HCT116 (cell line): ENCODE measurements around the gene ZNF292. TPM values are rescaled to one million over a fixed set of nuclear protein-coding genes. Genes with fewer than 3 reads are reported as not detected.

ENCODE experiments used
- ATAC-seq: fragments of 200-7000 bp; cut with Tn5 transposase; 2 replicates; pipeline ENCODE4 v1.9.1; 2020; ENCODE audit warnings: mild to moderate bottlenecking, moderate library complexity
- BruUV-seq: library from RNA; stranded (reverse); fragments of 400-500 nt; replicated peaks from 2 replicates; lab custom pipeline; 2021; lab: Mats Ljungman, UMichigan
- CTCF ChIA-PET: fragments of 300-600 bp; sonication (Branson Sonifier 250); formaldehyde crosslinking; loops from one replicate; lab custom pipeline; 2021; ENCODE audit warnings: antibody characterized with exemption; lab: Charles Lee
- POLR2A ChIA-PET: fragments of 300-600, 350-600 bp; sonication (Branson Sonifier 250); formaldehyde crosslinking; loops from one replicate; lab custom pipeline; 2021; ENCODE audit warnings: antibody characterized with exemption; lab: Charles Lee
- RAD21 ChIA-PET, 2 experiments: fragments of 300-600 bp; sonication (Branson Sonifier 250); formaldehyde crosslinking; loops; one replicate each; lab custom pipeline; 2023; ENCODE audit warnings: low total read pairs in 2 of 2; ENCODE audit not compliant: uncharacterized antibody in 2 of 2, unreplicated experiment in 2 of 2, low non-redundant PET in 1 of 2; lab: Charles Lee
- DNase-seq: peaks from one replicate; pipeline ENCODE4 v3.0.0-alpha.2; 2010; ENCODE audit warnings: low read depth, low spot score
- H2AFZ ChIP-seq: fragments of 200-600 bp; shearing (Covaris generic), sonication (generic); 2 replicates; pipeline ENCODE4 v1.6.1; 2017; ENCODE audit warnings: low read depth, mixed run types, mixed read lengths, antibody characterized with exemption, low read length; ENCODE audit not compliant: poor library complexity, severe bottlenecking
- H3K27ac ChIP-seq: 2 replicates; pipeline ENCODE4 v1.5.1; 2012; ENCODE audit warnings: low read depth, low read length
- H3K27me3 ChIP-seq: fragments of 200-600 bp; sonication (generic); 2 replicates; pipeline ENCODE4 v1.6.1; 2016; ENCODE audit warnings: mixed run types, low read length, mixed read lengths; ENCODE audit not compliant: insufficient read depth
- H3K36me3 ChIP-seq, 2 experiments: fragments of 200-500 bp in 1 of 2; fragments of 200-600 bp in 1 of 2; sonication (Bioruptor generic) in 1 of 2; sonication (generic) in 1 of 2; 2 replicates each; pipeline versions ENCODE4 v1.5.1 to v1.6.1; 2014 to 2016; ENCODE audit warnings: low read length in 2 of 2, inconsistent platforms in 1 of 2, mixed read lengths in 1 of 2, mixed run types in 1 of 2; ENCODE audit not compliant: insufficient read depth in 2 of 2, control insufficient read depth in 1 of 2
- H3K4me1 ChIP-seq, 2 experiments: fragments of 200-600 bp in 1 of 2; sonication (generic) in 1 of 2; 2 replicates each; pipeline versions ENCODE4 v1.5.1 to v1.6.1; 2012 to 2017; ENCODE audit warnings: low read length in 2 of 2, inconsistent platforms in 1 of 2, mild to moderate bottlenecking in 1 of 2, mixed read lengths in 1 of 2, mixed run types in 1 of 2, moderate library complexity in 1 of 2; ENCODE audit not compliant: insufficient read depth in 2 of 2, control insufficient read depth in 1 of 2
- H3K4me2 ChIP-seq: fragments of 200-600 bp; sonication (generic); 2 replicates; pipeline ENCODE4 v1.6.1; 2017; ENCODE audit warnings: mixed run types, low read length, mixed read lengths
- H3K4me3 ChIP-seq, 2 experiments: fragments of 200-600 bp in 1 of 2; sonication (generic) in 1 of 2; replicated peaks in 1 of 2; 2 replicates each; pipeline ENCODE4 v1.5.1; 2011 to 2016; ENCODE audit warnings: low read length in 2 of 2, control low read depth in 1 of 2, low read depth in 1 of 2, mild to moderate bottlenecking in 1 of 2, mixed read lengths in 1 of 2, mixed run types in 1 of 2
- H3K79me2 ChIP-seq: fragments of 200-600 bp; sonication (generic); 2 replicates; pipeline ENCODE4 v1.6.1; 2017; ENCODE audit warnings: mild to moderate bottlenecking, mixed run types, low read length, moderate library complexity, mixed read lengths; ENCODE audit not compliant: insufficient read depth
- H3K9ac ChIP-seq: fragments of 200-600 bp; sonication (generic); 2 replicates; pipeline ENCODE4 v1.6.1; 2016; ENCODE audit warnings: low read length, mixed read lengths
- H3K9me2 ChIP-seq: fragments of 200-600 bp; sonication (generic), shearing (Covaris generic); 2 replicates; pipeline ENCODE4 v1.6.1; 2017; ENCODE audit warnings: mixed run types, mild to moderate bottlenecking, moderate library complexity; ENCODE audit not compliant: insufficient read depth
- H3K9me3 ChIP-seq, 2 experiments: fragments of 200-500 bp in 1 of 2; fragments of 200-600 bp in 1 of 2; sonication (Bioruptor generic) in 1 of 2; sonication (generic) in 1 of 2; 2 replicates each; pipeline ENCODE4 v1.6.1; 2014 to 2017; ENCODE audit warnings: low read length in 2 of 2, mixed read lengths in 2 of 2, inconsistent platforms in 1 of 2, low read depth in 1 of 2, mild to moderate bottlenecking in 1 of 2, mixed run types in 1 of 2, moderate library complexity in 1 of 2; ENCODE audit not compliant: control insufficient read depth in 1 of 2, insufficient read depth in 1 of 2
- H4K20me1 ChIP-seq: fragments of 200-600 bp; sonication (generic), shearing (Covaris generic); 2 replicates; pipeline ENCODE4 v1.6.1; 2017; ENCODE audit warnings: mixed run types, mild to moderate bottlenecking, moderate library complexity; ENCODE audit not compliant: insufficient read depth
- ATF3 ChIP-seq: IDR thresholded peaks from 2 replicates; pipeline ENCODE4 v1.6.1; 2012
- CBX3 ChIP-seq: IDR thresholded peaks from 2 replicates; pipeline ENCODE4 v1.6.1; 2012; ENCODE audit warnings: low read depth
- CEBPB ChIP-seq: IDR thresholded peaks from 2 replicates; pipeline ENCODE4 v1.6.1; 2012; ENCODE audit warnings: low read depth
- CTCF ChIP-seq, 3 experiments: fragments of 200-600 bp in 1 of 3; sonication (generic) in 1 of 3; IDR thresholded peaks in 2 of 3; conservative IDR thresholded peaks in 1 of 3; 2 replicates each; pipeline ENCODE4 v1.5.1; 2012 to 2017; ENCODE audit warnings: low read depth in 2 of 3, low read length in 2 of 3, antibody characterized with exemption in 1 of 3, borderline replicate concordance in 1 of 3, control low read depth in 1 of 3, mild to moderate bottlenecking in 1 of 3, mixed read lengths in 1 of 3, mixed run types in 1 of 3, moderate library complexity in 1 of 3; ENCODE audit not compliant: insufficient read depth in 1 of 3
- EGR1 ChIP-seq: IDR thresholded peaks from 2 replicates; pipeline ENCODE4 v1.6.1; 2012; ENCODE audit warnings: low read depth
- ELF1 ChIP-seq: IDR thresholded peaks from 2 replicates; pipeline ENCODE4 v1.6.1; 2012; ENCODE audit warnings: low read depth, borderline replicate concordance
- EZH2 ChIP-seq: fragments of 200-600 bp; sonication (generic); IDR thresholded peaks from 2 replicates; pipeline ENCODE4 v1.6.1; 2017; ENCODE audit warnings: antibody characterized with exemption, mixed run types
- EZH2phosphoT487 ChIP-seq: fragments of 200-600 bp; IDR thresholded peaks from 2 replicates; pipeline ENCODE4 v1.6.1; 2018; ENCODE audit warnings: antibody characterized with exemption, borderline replicate concordance
- JUND ChIP-seq: IDR thresholded peaks from 2 replicates; pipeline ENCODE4 v1.6.1; 2012
- MAX ChIP-seq: IDR thresholded peaks from 2 replicates; pipeline ENCODE4 v1.6.1; 2012
- POLR2A ChIP-seq: IDR thresholded peaks from 2 replicates; pipeline ENCODE4 v1.7.0; 2011; ENCODE audit warnings: borderline replicate concordance; ENCODE audit not compliant: insufficient read depth, insufficient read length; ENCODE audit errors: extremely low read depth
- RAD21 ChIP-seq: IDR thresholded peaks from 2 replicates; pipeline ENCODE4 v1.6.1; 2012; ENCODE audit warnings: low read depth, mild to moderate bottlenecking
- REST ChIP-seq: IDR thresholded peaks from 2 replicates; pipeline ENCODE4 v1.6.1; 2012; ENCODE audit warnings: low read depth
- SIN3A ChIP-seq: IDR thresholded peaks from 2 replicates; pipeline ENCODE4 v1.6.1; 2012; ENCODE audit warnings: low read depth
- SP1 ChIP-seq: IDR thresholded peaks from 2 replicates; pipeline ENCODE4 v1.6.1; 2012; ENCODE audit warnings: low read depth
- SRF ChIP-seq: IDR thresholded peaks from 2 replicates; pipeline ENCODE4 v1.6.1; 2012; ENCODE audit warnings: low read depth
- TCF7L2 ChIP-seq: IDR thresholded peaks from 2 replicates; pipeline ENCODE4 v1.7.0; 2011; ENCODE audit warnings: borderline replicate concordance, inconsistent platforms; ENCODE audit not compliant: insufficient read depth, insufficient read length; ENCODE audit errors: extremely low read depth
- YY1 ChIP-seq: IDR thresholded peaks from 2 replicates; pipeline ENCODE4 v1.6.1; 2011; ENCODE audit warnings: low read length, low read depth, moderate library complexity, mild to moderate bottlenecking; ENCODE audit not compliant: insufficient replicate concordance; ENCODE audit errors: extremely low read depth
- ZBTB33 ChIP-seq: IDR thresholded peaks from 2 replicates; pipeline ENCODE4 v1.6.1; 2011; ENCODE audit warnings: mild to moderate bottlenecking, low read length, moderate library complexity; ENCODE audit not compliant: insufficient replicate concordance; ENCODE audit errors: extremely low read depth
- ZFX ChIP-seq: fragments of 450-650 bp; IDR thresholded peaks from 2 replicates; pipeline ENCODE4 v1.6.1; 2017
- intact Hi-C: fragments of 100-400 bp; cut with micrococcal nuclease; formaldehyde crosslinking; loops from 2 replicates; pipeline ENCODE4 v1.10.0; 2022
- total RNA-seq: library from RNA; stranded (reverse); gene quantifications from one replicate; pipeline ENCODE4 v1.2.1, GENCODE V29; 2021; ENCODE audit not compliant: unreplicated experiment

The ZNF292 gene
- total RNA-seq, 1 experiment from 2014 or later: 35.3 TPM

- BruUV-seq: no TSS peak
- ChIA-PET CTCF (interaction anchor here (1.3 kb wide), 1 partner anchor 30 kb away, joined by 4 read pairs; no protein-coding TSS in a partner anchor), POLR2A (no interaction called here)
Measured at GRCh38 chr6:87291883-87292282, 136.5 kb downstream of the ZNF292 start.

More at GRCh38 chr6:87291883-87292282, 136.5 kb downstream of the ZNF292 start:
- Histone ChIP-seq H3K9me3 (no peaks in the 10 kb centered on the region), H3K27me3 (no peaks in the 10 kb centered on the region), H3K9ac (no peak overlapping the region), H3K4me3 (no peak overlapping the region), H3K27ac (no peak overlapping the region), H4K20me1 (no peaks in the 10 kb centered on the region), H3K79me2 (no peaks in the 10 kb centered on the region), H3K36me3 (no peaks in the 10 kb centered on the region), H3K4me2 (no peak overlapping the region), H3K9me2 (no peaks in the 10 kb centered on the region), H3K4me1 (no peaks in the 10 kb centered on the region), H2AFZ (no peak overlapping the region)
- intact Hi-C loops: no loop called here
- TF ChIP-seq ZFX (no peak), EZH2phosphoT487 (no peak), EZH2 (no peak), SIN3A (no peak), CTCF (IDR thresholded peaks at IDR 0.05 in 2 of 3, conservative IDR thresholded peaks at IDR 0.05 in 1 of 3; ENCODE audit: borderline replicate concordance in 1 of 3, insufficient read depth in 1 of 3, low read depth in 2 of 3, low read length in 2 of 3) (no peak), SRF (no peak), CBX3 (no peak), REST (no peak), TCF7L2 (no peak), CEBPB (no peak), ELF1 (no peak), RAD21 (no peak), SP1 (no peak), ZBTB33 (no peak), JUND (no peak), MAX (no peak), POLR2A (no peak), EGR1 (no peak), YY1 (no peak), ATF3 (no peak)
- DNase-seq (no peak), ATAC-seq (no peak)
- RAD21 ChIA-PET: no interaction called here
